ENCODE measurements around the gene RASGRF2.

Gene RASGRF2

GRCh38 chr5:81093536-81094196 is 133.5 kb downstream of the RASGRF2 start:
- no peak for DNase-seq (ENCODE audit: low read depth)
- TF ChIP-seq CTCF (conservative IDR thresholded peaks at IDR 0.05; ENCODE audit: low read length): no peak
- no peak overlapping the region for H3K4me3 ChIP-seq (ENCODE audit: low read length)

- DNase-seq (ENCODE audit: low read depth): no peak
- H3K4me3 ChIP-seq (ENCODE audit: low read length): no peak overlapping the region
- TF ChIP-seq CTCF (conservative IDR thresholded peaks at IDR 0.05; ENCODE audit: low read length): no peak
Observed at GRCh38 chr5:81095835-81096234, 135.7 kb downstream of the RASGRF2 start.

- H3K4me3 ChIP-seq (ENCODE audit: low read length): no peak overlapping the region
- DNase-seq (ENCODE audit: low read depth): peak; percentile 32
- no peak for TF ChIP-seq CTCF (conservative IDR thresholded peaks at IDR 0.05; ENCODE audit: low read length)
Observed at GRCh38 chr5:81097713-81098112, 137.6 kb downstream of the RASGRF2 start.

- no peak for DNase-seq (ENCODE audit: low read depth)
- no peak overlapping the region for H3K4me3 ChIP-seq (ENCODE audit: low read length)
- TF ChIP-seq CTCF (conservative IDR thresholded peaks at IDR 0.05; ENCODE audit: low read length): no peak
Observed at GRCh38 chr5:81105261-81105877, 145.2 kb downstream of the RASGRF2 start.

GRCh38 chr5:81115261-81115660 is 155.1 kb downstream of the RASGRF2 start:
- no peak for DNase-seq (ENCODE audit: low read depth)
- no peak for TF ChIP-seq CTCF (conservative IDR thresholded peaks at IDR 0.05; ENCODE audit: low read length)
- no peak overlapping the region for H3K4me3 ChIP-seq (ENCODE audit: low read length)

GRCh38 chr5:81117566-81117965 is 157.4 kb downstream of the RASGRF2 start:
- no peak overlapping the region for H3K4me3 ChIP-seq (ENCODE audit: low read length)
- DNase-seq (ENCODE audit: low read depth): no peak
- no peak for TF ChIP-seq CTCF (conservative IDR thresholded peaks at IDR 0.05; ENCODE audit: low read length)

- no peak for TF ChIP-seq CTCF (conservative IDR thresholded peaks at IDR 0.05; ENCODE audit: low read length)
- H3K4me3 ChIP-seq (ENCODE audit: low read length): no peak overlapping the region
- no peak for DNase-seq (ENCODE audit: low read depth)
Observed at GRCh38 chr5:81121273-81121672, 161.1 kb downstream of the RASGRF2 start.
